MM.1S (cell line): ENCODE data around the gene TPK1.

ENCODE experiments used
- EZH2 ChIP-seq: fragments of 300-600 bp; sonication (generic); optimal IDR thresholded peaks from 2 replicates; pipeline ENCODE3; 2017; ENCODE audit warnings: low read depth, mild to moderate bottlenecking, antibody characterized with exemption, low read length, mixed read lengths
- TF ChIP-seq, protein P1 (sequence below): fragments of 300-600 bp; sonication (generic); IDR thresholded peaks from 2 replicates; pipeline ENCODE4 v1.5.1; 2016; ENCODE audit warnings: antibody characterized with exemption, low read length, mixed read lengths

DNA sequence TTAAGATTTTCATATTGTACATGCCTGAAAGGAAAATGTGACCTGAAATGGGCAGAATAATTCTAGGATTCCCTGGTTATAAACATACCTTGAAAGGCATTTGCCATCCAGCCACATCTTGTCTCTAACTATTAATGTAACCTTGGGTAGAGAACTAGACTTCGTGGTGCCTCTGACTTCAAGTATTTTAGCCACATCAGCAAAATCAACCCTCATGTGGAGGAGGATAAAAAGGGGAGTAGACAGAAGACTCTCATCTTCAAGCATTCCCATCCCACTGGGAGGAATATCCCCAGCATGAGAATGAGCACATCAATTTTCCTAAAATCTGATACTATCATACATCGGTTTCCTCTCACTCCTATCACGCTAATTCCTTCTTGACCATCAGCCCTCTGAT is 267.6 kb downstream of the TPK1 start:
- TF ChIP-seq, protein P1, sequence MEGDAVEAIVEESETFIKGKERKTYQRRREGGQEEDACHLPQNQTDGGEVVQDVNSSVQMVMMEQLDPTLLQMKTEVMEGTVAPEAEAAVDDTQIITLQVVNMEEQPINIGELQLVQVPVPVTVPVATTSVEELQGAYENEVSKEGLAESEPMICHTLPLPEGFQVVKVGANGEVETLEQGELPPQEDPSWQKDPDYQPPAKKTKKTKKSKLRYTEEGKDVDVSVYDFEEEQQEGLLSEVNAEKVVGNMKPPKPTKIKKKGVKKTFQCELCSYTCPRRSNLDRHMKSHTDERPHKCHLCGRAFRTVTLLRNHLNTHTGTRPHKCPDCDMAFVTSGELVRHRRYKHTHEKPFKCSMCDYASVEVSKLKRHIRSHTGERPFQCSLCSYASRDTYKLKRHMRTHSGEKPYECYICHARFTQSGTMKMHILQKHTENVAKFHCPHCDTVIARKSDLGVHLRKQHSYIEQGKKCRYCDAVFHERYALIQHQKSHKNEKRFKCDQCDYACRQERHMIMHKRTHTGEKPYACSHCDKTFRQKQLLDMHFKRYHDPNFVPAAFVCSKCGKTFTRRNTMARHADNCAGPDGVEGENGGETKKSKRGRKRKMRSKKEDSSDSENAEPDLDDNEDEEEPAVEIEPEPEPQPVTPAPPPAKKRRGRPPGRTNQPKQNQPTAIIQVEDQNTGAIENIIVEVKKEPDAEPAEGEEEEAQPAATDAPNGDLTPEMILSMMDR: no peak
- no peak for TF ChIP-seq EZH2
